A549 (cell line): ENCODE results near the gene VWA5B1. TPM values are rescaled to one million over a fixed set of nuclear protein-coding genes. Genes with fewer than 3 reads are reported as not detected.

Experiments
- ATAC-seq, 2 experiments: fragments of 200-7000 bp in 1 of 2; fragments of >200 bp in 1 of 2; cut with Nextera tagmentation in 1 of 2; cut with Tn5 transposase in 1 of 2; 3 replicates each; pipeline versions ENCODE4 v1.8.0 to v1.9.1; 2018 to 2020; ENCODE audit warnings: mild to moderate bottlenecking in 1 of 2, moderate library complexity in 1 of 2
- CTCF ChIA-PET: fragments of 300-600 bp; sonication (Branson Sonifier 250); formaldehyde crosslinking; extraction: SDS; loops from one replicate; lab custom pipeline; 2021; ENCODE audit warnings: antibody characterized with exemption, inconsistent platforms; lab: Yijun Ruan, JAX
- POLR2A ChIA-PET: fragments of 350-600 bp; formaldehyde crosslinking; extraction: SDS; loops from one replicate; lab custom pipeline; 2021; ENCODE audit warnings: antibody characterized with exemption, inconsistent platforms; lab: Yijun Ruan, JAX
- DNase-seq, 2 experiments: peaks; one replicate each; pipeline versions ENCODE4 v3.0.0 to v3.0.0-alpha.2; 2011 to 2016; ENCODE audit warnings: low read depth in 1 of 2, low spot score in 1 of 2
- FAIRE-seq: peaks from 2 replicates; lab custom pipeline; 2011; peaks lifted over from hg19 to GRCh38; lab: Jason Lieb, UNC
- H3K27ac ChIP-seq, 2 experiments: fragments of >200 bp; sonication (Bioruptor Twin); formaldehyde crosslinking; 3 replicates each; pipeline ENCODE4 v1.5.1; 2016 to 2017
- H3K4me1 ChIP-seq: fragments of >200 bp; sonication (Bioruptor Twin); formaldehyde crosslinking; 3 replicates; pipeline ENCODE4 v1.6.1; 2016
- H3K4me2 ChIP-seq: fragments of >200 bp; sonication (Bioruptor Twin); formaldehyde crosslinking; 3 replicates; pipeline ENCODE4 v1.6.1; 2016
- H3K4me3 ChIP-seq: fragments of >200 bp; sonication (Bioruptor Twin); formaldehyde crosslinking; 3 replicates; pipeline ENCODE4 v1.5.1; 2016
- H3K9me3 ChIP-seq: fragments of >200 bp; sonication (Bioruptor Twin); formaldehyde crosslinking; 3 replicates; pipeline ENCODE4 v1.6.1; 2016
- CHD2 ChIP-seq: fragments of 150-350 bp; IDR thresholded peaks from 2 replicates; pipeline ENCODE4 v1.6.1; 2014; ENCODE audit warnings: low read length; ENCODE audit not compliant: partially characterized antibody
- CHD4 ChIP-seq: fragments of 200-600 bp; sonication (generic); IDR thresholded peaks from 2 replicates; pipeline ENCODE4 v1.6.1; 2016; ENCODE audit warnings: antibody characterized with exemption, mild to moderate bottlenecking, borderline replicate concordance
- FOSB ChIP-seq: fragments of 250-450 bp; sonication (Bioruptor Pico); IDR thresholded peaks from 2 replicates; pipeline ENCODE4 v1.5.0; 2020; ENCODE audit warnings: mild to moderate bottlenecking, moderate library complexity
- GATA3 ChIP-seq: IDR thresholded peaks from 2 replicates; pipeline ENCODE4 v1.6.1; 2012; ENCODE audit warnings: borderline replicate concordance
- HOXB5 ChIP-seq: fragments of 250-450 bp; sonication (Bioruptor Pico); IDR thresholded peaks from 2 replicates; pipeline ENCODE4 v1.5.0; 2020; ENCODE audit warnings: mild to moderate bottlenecking, moderate library complexity
- JUNB ChIP-seq: fragments of >200 bp; sonication (Bioruptor Twin); formaldehyde crosslinking; IDR thresholded peaks from 2 replicates; pipeline ENCODE4 v1.6.1; 2016
- KDM1A ChIP-seq: fragments of 200-600 bp; sonication (generic); IDR thresholded peaks from 2 replicates; pipeline ENCODE4 v1.6.1; 2016; ENCODE audit warnings: low read depth, mild to moderate bottlenecking
- MAFK ChIP-seq: fragments of 450-650 bp; IDR thresholded peaks from 2 replicates; pipeline ENCODE4 v1.6.1; 2014; ENCODE audit not compliant: partially characterized antibody
- MYC ChIP-seq: IDR thresholded peaks from 2 replicates; pipeline ENCODE4 v1.6.1; 2012; ENCODE audit warnings: mild to moderate bottlenecking, inconsistent platforms, low read length, improper control_type of control experiment, borderline replicate concordance
- NPAS2 ChIP-seq: fragments of 250-450 bp; sonication (Bioruptor Pico); IDR thresholded peaks from 2 replicates; pipeline ENCODE4 v1.8.0; 2022; ENCODE audit warnings: mild to moderate bottlenecking, moderate library complexity, borderline replicate concordance
- PHF8 ChIP-seq: fragments of 200-600 bp; sonication (generic); IDR thresholded peaks from 2 replicates; pipeline ENCODE4 v1.6.1; 2016; ENCODE audit warnings: low read depth, mild to moderate bottlenecking, antibody characterized with exemption, moderate library complexity, borderline replicate concordance
- POLR2AphosphoS2 ChIP-seq: conservative IDR thresholded peaks from 2 replicates; pipeline ENCODE4 v1.6.1; 2012; ENCODE audit warnings: low read length, improper control_type of control experiment, inconsistent platforms
- RAD21 ChIP-seq, 2 experiments: fragments of >200 bp in 1 of 2; sonication (Bioruptor Twin) in 1 of 2; formaldehyde crosslinking in 1 of 2; IDR thresholded peaks in 1 of 2; conservative IDR thresholded peaks in 1 of 2; 2 replicates in 1 of 2; 3 replicates in 1 of 2; pipeline ENCODE4 v1.6.1; 2012 to 2018; ENCODE audit warnings: inconsistent platforms in 1 of 2
- RARB ChIP-seq: fragments of 250-450 bp; sonication (Bioruptor Pico); IDR thresholded peaks from 2 replicates; pipeline ENCODE4 v1.8.0; 2021; ENCODE audit warnings: mild to moderate bottlenecking, moderate library complexity
- RCOR1 ChIP-seq: fragments of 150-350 bp; IDR thresholded peaks from 2 replicates; pipeline ENCODE4 v1.6.1; 2014; ENCODE audit warnings: antibody characterized with exemption, low read length, low read depth
- RNF2 ChIP-seq: fragments of 200-600 bp; sonication (generic); IDR thresholded peaks from 2 replicates; pipeline ENCODE4 v1.6.1; 2016; ENCODE audit warnings: low read depth, mild to moderate bottlenecking, antibody characterized with exemption, moderate library complexity, borderline replicate concordance
- SREBF2 ChIP-seq: fragments of 450-650 bp; IDR thresholded peaks from 2 replicates; pipeline ENCODE4 v1.6.1; 2014; ENCODE audit warnings: mild to moderate bottlenecking, moderate library complexity
- TFCP2L1 ChIP-seq: fragments of 250-450 bp; sonication (Bioruptor Pico); IDR thresholded peaks from 2 replicates; pipeline ENCODE4 v1.5.0; 2021; ENCODE audit warnings: mild to moderate bottlenecking
- TP53 ChIP-seq: fragments of 250-450 bp; sonication (Bioruptor Pico); IDR thresholded peaks from 2 replicates; pipeline ENCODE4 v1.5.0; 2021; ENCODE audit warnings: mild to moderate bottlenecking, moderate library complexity
- ZC3H11A ChIP-seq: fragments of 450-650 bp; IDR thresholded peaks from 2 replicates; pipeline ENCODE4 v1.6.1; 2014; ENCODE audit warnings: antibody characterized with exemption, mild to moderate bottlenecking
- ZNF302 ChIP-seq: fragments of 250-450 bp; sonication (Bioruptor Pico); IDR thresholded peaks from 2 replicates; pipeline ENCODE4 v1.9.0; 2021; ENCODE audit warnings: inconsistent platforms, mild to moderate bottlenecking, moderate library complexity
- WGBS: methylation state at CpG from one replicate; pipeline ENCODE4 v1.1.6; 2017; ENCODE audit errors: missing lambda C conversion rate; 5-methylcytosine and 5-hydroxymethylcytosine counted together
- polyA plus RNA-seq, 4 experiments: library from polyadenylated mRNA; depleted of rRNA in 3 of 4; stranded (reverse); fragments of >200 nt; fragmentation: RNase III in 1 of 4; extraction: RNeasy Plus Mini Kit Qiagen cat#74134 plus additional on column Dnase treatment in 1 of 4; gene quantifications; 2 replicates in 3 of 4; 3 replicates in 1 of 4; pipeline ENCODE4 v1.2.3, GENCODE V29; 2011 to 2017
- TF ChIP-seq, protein P1 (sequence below): IDR thresholded peaks from 2 replicates; pipeline ENCODE4 v1.6.1; 2012
- TF ChIP-seq, protein P2 (sequence below): fragments of 200-600 bp; sonication (generic); IDR thresholded peaks from 2 replicates; pipeline ENCODE4 v1.6.1; 2016; ENCODE audit warnings: antibody characterized with exemption, mild to moderate bottlenecking, moderate library complexity
- TF ChIP-seq, protein P3 (sequence below): fragments of 150-350 bp; IDR thresholded peaks from 2 replicates; pipeline ENCODE4 v1.6.1; 2014; ENCODE audit warnings: low read depth, mild to moderate bottlenecking, low read length
- TF ChIP-seq, protein P4 (sequence below): fragments of >200 bp; sonication (Bioruptor Twin); formaldehyde crosslinking; IDR thresholded peaks from 2 replicates; pipeline ENCODE4 v1.6.1; 2016
- TF ChIP-seq, protein P5 (sequence below): fragments of 450-650 bp; IDR thresholded peaks from 2 replicates; pipeline ENCODE4 v1.6.1; 2014; ENCODE audit warnings: antibody characterized with exemption

Gene VWA5B1
- polyA plus RNA-seq, 2 of the 4 experiments (the other 2 are of a cell fraction) = not detected

DNA sequence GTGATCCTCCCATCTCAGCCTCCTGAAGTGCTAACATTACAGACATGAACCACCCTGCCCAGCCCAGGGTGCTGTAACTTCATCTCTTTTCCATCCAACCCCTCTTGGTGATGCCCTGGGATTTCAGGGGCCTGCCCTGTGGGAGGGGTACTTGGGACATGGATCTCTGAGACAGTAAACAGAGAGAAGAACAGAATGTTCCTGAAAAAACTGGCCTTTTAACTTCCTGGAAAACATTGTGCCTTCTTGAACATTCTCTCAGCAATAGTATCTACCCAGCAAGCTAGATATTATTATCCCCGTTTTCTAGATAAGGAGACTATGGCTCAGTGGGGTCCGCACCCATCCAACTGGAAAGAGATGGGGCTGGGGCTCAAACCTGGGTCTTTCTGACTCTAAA is 57.0 kb downstream of the VWA5B1 start:
- CTCF ChIA-PET = interaction anchor here (1.8 kb wide), 1 partner anchor 15 kb away, joined by 6 read pairs; no protein-coding TSS in a partner anchor
- 70% methylated on average over 2 of the region's 2 CpGs for WGBS
- TF ChIP-seq ZNF302 (CRISPR knock-in tag) = no peak
- no peak for TF ChIP-seq RARB (CRISPR knock-in tag)
- TF ChIP-seq, protein P1, sequence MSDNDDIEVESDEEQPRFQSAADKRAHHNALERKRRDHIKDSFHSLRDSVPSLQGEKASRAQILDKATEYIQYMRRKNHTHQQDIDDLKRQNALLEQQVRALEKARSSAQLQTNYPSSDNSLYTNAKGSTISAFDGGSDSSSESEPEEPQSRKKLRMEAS = no peak
- no peak for TF ChIP-seq JUNB
- TF ChIP-seq, protein P2, sequence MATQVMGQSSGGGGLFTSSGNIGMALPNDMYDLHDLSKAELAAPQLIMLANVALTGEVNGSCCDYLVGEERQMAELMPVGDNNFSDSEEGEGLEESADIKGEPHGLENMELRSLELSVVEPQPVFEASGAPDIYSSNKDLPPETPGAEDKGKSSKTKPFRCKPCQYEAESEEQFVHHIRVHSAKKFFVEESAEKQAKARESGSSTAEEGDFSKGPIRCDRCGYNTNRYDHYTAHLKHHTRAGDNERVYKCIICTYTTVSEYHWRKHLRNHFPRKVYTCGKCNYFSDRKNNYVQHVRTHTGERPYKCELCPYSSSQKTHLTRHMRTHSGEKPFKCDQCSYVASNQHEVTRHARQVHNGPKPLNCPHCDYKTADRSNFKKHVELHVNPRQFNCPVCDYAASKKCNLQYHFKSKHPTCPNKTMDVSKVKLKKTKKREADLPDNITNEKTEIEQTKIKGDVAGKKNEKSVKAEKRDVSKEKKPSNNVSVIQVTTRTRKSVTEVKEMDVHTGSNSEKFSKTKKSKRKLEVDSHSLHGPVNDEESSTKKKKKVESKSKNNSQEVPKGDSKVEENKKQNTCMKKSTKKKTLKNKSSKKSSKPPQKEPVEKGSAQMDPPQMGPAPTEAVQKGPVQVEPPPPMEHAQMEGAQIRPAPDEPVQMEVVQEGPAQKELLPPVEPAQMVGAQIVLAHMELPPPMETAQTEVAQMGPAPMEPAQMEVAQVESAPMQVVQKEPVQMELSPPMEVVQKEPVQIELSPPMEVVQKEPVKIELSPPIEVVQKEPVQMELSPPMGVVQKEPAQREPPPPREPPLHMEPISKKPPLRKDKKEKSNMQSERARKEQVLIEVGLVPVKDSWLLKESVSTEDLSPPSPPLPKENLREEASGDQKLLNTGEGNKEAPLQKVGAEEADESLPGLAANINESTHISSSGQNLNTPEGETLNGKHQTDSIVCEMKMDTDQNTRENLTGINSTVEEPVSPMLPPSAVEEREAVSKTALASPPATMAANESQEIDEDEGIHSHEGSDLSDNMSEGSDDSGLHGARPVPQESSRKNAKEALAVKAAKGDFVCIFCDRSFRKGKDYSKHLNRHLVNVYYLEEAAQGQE = no peak
- no peak for TF ChIP-seq ZC3H11A
- no peak for TF ChIP-seq CHD4
- TF ChIP-seq CHD2 = no peak
- no peak for TF ChIP-seq TFCP2L1 (CRISPR knock-in tag)
- TF ChIP-seq NPAS2 = no peak
- TF ChIP-seq POLR2AphosphoS2 = no peak
- TF ChIP-seq, protein P3, sequence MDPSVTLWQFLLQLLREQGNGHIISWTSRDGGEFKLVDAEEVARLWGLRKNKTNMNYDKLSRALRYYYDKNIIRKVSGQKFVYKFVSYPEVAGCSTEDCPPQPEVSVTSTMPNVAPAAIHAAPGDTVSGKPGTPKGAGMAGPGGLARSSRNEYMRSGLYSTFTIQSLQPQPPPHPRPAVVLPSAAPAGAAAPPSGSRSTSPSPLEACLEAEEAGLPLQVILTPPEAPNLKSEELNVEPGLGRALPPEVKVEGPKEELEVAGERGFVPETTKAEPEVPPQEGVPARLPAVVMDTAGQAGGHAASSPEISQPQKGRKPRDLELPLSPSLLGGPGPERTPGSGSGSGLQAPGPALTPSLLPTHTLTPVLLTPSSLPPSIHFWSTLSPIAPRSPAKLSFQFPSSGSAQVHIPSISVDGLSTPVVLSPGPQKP = no peak
- no peak for TF ChIP-seq HOXB5 (CRISPR knock-in tag)
- TF ChIP-seq TP53 (CRISPR knock-in tag) = no peak
- no peak for TF ChIP-seq MAFK
- TF ChIP-seq FOSB (CRISPR knock-in tag) = no peak
- TF ChIP-seq PHF8 = no peak
- no peak for TF ChIP-seq MYC

DNA sequence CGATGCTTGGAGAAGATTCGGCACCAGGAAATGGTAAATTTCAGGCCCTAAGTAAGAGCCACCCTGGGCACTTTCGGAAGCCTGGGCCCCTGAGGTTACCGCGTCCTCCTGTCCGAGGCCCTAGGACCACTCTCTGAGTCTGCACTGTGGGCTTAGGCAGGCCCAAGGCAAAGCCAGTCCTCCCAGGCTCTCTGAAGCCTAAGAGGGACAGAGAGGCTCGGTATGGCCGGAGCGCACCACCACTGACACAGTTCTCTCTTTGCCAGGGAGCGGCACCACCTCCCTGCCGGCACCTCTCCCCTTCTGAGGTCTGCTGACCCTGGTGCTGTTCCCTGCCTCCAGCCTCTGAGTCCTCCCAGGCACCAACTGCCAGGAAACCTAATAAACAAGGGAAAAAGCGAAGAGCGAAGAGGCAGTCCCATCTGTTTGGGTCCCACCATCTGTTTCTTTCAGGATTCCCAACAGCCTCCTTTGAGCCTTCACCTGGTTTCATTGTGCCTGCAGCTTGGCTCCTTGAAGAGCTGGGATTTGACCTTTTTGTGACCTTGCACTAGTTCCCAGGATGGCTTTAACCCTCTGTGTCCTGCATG is 57.7 kb downstream of the VWA5B1 start:
- no peak for DNase-seq
- FAIRE-seq = no peak
- TF ChIP-seq, protein P2 = no peak
- TF ChIP-seq KDM1A (no peak), RCOR1 (no peak), RNF2 (no peak), GATA3 (no peak), RAD21 (conservative IDR thresholded peaks at IDR 0.05 in 1 of 2, IDR thresholded peaks at IDR 0.05 in 1 of 2) (no peak), SREBF2 (no peak)
- TF ChIP-seq, protein P4, sequence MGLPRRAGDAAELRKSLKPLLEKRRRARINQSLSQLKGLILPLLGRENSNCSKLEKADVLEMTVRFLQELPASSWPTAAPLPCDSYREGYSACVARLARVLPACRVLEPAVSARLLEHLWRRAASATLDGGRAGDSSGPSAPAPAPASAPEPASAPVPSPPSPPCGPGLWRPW = no peak
- TF ChIP-seq, protein P5, sequence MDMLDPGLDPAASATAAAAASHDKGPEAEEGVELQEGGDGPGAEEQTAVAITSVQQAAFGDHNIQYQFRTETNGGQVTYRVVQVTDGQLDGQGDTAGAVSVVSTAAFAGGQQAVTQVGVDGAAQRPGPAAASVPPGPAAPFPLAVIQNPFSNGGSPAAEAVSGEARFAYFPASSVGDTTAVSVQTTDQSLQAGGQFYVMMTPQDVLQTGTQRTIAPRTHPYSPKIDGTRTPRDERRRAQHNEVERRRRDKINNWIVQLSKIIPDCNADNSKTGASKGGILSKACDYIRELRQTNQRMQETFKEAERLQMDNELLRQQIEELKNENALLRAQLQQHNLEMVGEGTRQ = no peak
- TF ChIP-seq, protein P1 = no peak
- ATAC-seq = no peak
- POLR2A ChIA-PET = interaction anchor here (0.7 kb wide), 1 partner anchor 15 kb away, joined by 3 read pairs; no protein-coding TSS in a partner anchor
- CTCF ChIA-PET = interaction anchor here (1.8 kb wide), 1 partner anchor 14 kb away, joined by 6 read pairs; no protein-coding TSS in a partner anchor
- WGBS = 88% methylated on average over 9 of the region's 13 CpGs
- Histone ChIP-seq H3K4me2 (no peak overlapping the region), H3K9me3 (no peaks in the 10 kb centered on the region), H3K4me1 (no peaks in the 10 kb centered on the region), H3K27ac (no peak overlapping the region; a peak in 1 of 6 replicates), H3K4me3 (no peak overlapping the region)

More for the DNA sequence above, 57.0 kb downstream of the VWA5B1 start:
- DNase-seq (no peak), FAIRE-seq (no peak), ATAC-seq (no peak)
- Histone ChIP-seq H3K4me2 (no peak overlapping the region), H3K27ac (no peak overlapping the region; a peak in 1 of 6 replicates), H3K4me1 (no peaks in the 10 kb centered on the region), H3K4me3 (no peak overlapping the region), H3K9me3 (no peaks in the 10 kb centered on the region)
- POLR2A ChIA-PET = no interaction called here
